ENCODE measurements around the gene PLXNA2. TPM values are rescaled to one million over a fixed set of nuclear protein-coding genes. Genes with fewer than 3 reads are reported as not detected.

The PLXNA2 gene
- total and polyA plus RNA-seq, 9 donors = 17.8 to 43.3 (median 35.1) TPM

DNA sequence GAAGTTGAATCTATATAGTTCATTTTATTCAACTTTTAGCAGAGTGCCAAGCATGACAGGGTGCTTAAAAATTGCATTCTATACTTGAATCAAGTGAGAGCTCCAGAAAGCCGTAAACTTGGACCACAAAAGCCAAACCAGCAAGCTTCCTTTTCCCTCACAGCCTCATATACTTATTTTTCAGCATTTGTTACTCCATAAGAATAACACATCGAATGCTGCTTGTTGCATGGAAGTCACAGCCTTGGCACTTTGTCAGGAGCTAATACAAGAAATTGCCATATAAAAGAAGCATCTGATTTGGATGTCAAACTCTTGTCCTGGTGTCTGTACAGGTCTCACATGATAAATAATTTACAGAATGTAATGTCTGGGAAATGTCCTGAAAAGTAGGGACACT lies 87.4 kb downstream of the PLXNA2 start:
- peaks cover 72% of the 10 kb centered on the region for H3K4me1 ChIP-seq (ENCODE audit: control insufficient read depth, insufficient read depth, low read length)
- H3K27me3 ChIP-seq (ENCODE audit: control insufficient read depth, insufficient read depth, low read length) = no peaks in the 10 kb centered on the region
- H3K27ac ChIP-seq (ENCODE audit: low read length) = no peak overlapping the region
- no peaks in the 10 kb centered on the region for H3K9me3 ChIP-seq (replicated peaks; ENCODE audit: control insufficient read depth, low read depth, low read length)
- H3K4me3 ChIP-seq (ENCODE audit: low read length) = no peak overlapping the region
- peak; percentile 68 for DNase-seq
- no peaks in the 10 kb centered on the region for H3K36me3 ChIP-seq (ENCODE audit: control insufficient read depth, insufficient read depth, low read length)
- 47% methylated on average over 2 of the region's 2 CpGs for WGBS (ENCODE audit: insufficient coverage)

DNA sequence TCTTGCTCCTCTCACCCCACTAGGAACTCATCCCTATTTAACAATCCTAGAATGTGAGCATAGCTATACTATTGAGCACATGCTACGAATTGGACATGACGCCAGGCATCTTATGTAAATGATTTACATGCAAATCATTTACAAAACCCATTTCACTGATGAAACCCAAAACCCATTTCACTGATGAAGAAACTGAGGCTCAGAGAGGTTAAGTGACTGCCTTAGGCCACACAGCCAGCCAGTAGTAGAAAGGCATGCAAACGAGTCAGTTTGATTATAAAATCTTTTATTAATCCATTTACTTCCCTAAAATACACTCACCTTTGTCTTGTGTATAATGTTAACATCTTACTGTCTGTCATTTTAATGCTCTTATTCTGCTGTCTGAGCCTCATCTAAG lies 87.9 kb downstream of the PLXNA2 start:
- Histone ChIP-seq H3K27ac (ENCODE audit: low read length) (no peak overlapping the region), H3K27me3 (ENCODE audit: control insufficient read depth, insufficient read depth, low read length) (no peaks in the 10 kb centered on the region), H3K4me3 (ENCODE audit: low read length) (no peak overlapping the region), H3K4me1 (ENCODE audit: control insufficient read depth, insufficient read depth, low read length) (peaks cover 69% of the 10 kb centered on the region), H3K9me3 (replicated peaks; ENCODE audit: control insufficient read depth, low read depth, low read length) (no peaks in the 10 kb centered on the region), H3K36me3 (ENCODE audit: control insufficient read depth, insufficient read depth, low read length) (no peaks in the 10 kb centered on the region)
- no CpG with 5 or more reads among the region's 3 CpGs for WGBS (ENCODE audit: insufficient coverage)
- no peak for DNase-seq

DNA sequence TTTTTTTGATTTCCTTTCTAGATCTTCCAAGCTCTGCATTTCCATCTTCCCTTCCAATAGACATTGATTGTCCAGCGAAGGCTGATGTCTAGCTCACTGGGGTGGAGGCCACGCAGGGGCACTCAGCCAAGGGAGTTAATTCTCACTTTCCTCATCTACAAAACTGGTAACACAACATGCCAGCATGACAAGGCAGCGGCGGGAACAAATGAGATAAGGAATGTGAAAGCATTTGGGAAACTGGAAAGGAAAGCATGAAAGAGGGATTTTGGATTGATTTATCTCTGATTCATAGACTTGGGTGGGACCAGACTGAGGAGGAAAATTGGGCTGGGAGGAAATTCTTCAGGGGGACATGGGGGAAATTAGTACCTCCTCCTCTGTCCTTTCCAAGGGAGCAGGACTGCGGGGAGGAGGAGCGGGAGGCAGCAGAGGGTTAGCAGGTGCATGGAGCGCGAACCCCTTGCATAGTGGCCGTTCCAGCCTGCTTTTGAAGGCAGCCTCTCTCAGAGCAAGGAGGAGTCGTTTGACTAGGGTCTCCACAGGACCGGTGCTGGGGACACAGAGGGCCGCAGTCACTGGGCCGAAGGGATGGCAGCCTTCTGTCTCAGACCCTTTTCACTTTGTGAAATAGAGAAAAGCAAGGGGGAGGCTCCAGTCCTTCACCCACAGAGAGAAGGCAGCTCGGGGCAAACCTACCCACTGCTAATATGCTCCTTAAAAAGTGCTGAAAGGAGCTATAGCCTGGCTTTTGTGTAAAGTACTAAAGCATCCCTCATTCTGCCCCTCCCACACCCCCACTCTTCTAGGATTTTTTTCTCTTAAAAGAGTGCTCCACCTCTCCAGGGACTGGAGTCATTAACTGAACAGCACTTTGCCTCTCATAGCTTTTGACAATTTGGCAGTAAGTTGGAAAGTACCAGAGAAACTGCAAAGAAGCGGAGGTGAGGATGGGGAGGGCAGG lies 89.2 kb downstream of the PLXNA2 start:
- no peak overlapping the region for H3K4me3 ChIP-seq (ENCODE audit: low read length)
- H3K4me1 ChIP-seq (ENCODE audit: control insufficient read depth, insufficient read depth, low read length) = peaks cover 67% of the 10 kb centered on the region
- no peak overlapping the region for H3K27ac ChIP-seq (ENCODE audit: low read length)
- no peaks in the 10 kb centered on the region for H3K27me3 ChIP-seq (ENCODE audit: control insufficient read depth, insufficient read depth, low read length)
- 83% methylated on average over 5 of the region's 15 CpGs for WGBS (ENCODE audit: insufficient coverage)
- no peaks in the 10 kb centered on the region for H3K9me3 ChIP-seq (replicated peaks; ENCODE audit: control insufficient read depth, low read depth, low read length)
- H3K36me3 ChIP-seq (ENCODE audit: control insufficient read depth, insufficient read depth, low read length) = no peaks in the 10 kb centered on the region
- peak; percentile 47 for DNase-seq

DNA sequence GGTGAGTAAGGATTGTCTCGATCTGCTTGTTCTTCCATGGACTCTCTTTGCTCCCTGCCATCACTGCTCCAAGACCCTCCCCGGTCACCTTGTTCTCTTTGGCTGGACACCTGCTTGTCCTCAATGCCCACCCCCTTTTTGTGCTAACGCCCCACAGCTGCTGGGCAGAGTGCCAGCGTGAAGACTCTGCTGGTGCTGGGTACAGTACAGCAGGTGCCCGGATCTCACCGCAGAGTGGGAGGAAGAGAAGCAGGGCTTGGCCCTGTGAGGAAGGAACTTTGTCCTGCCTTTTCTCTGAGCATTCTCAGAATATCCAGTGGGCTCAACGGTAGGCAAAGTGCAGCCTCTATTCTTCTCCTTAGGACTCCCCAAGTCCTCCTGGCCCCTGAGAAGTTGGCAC lies 90.1 kb downstream of the PLXNA2 start:
- H3K36me3 ChIP-seq (ENCODE audit: control insufficient read depth, insufficient read depth, low read length) = no peaks in the 10 kb centered on the region
- 57% methylated on average over 3 of the region's 7 CpGs for WGBS (ENCODE audit: insufficient coverage)
- DNase-seq = peak; percentile 57
- no peaks in the 10 kb centered on the region for H3K27me3 ChIP-seq (ENCODE audit: control insufficient read depth, insufficient read depth, low read length)
- H3K4me3 ChIP-seq (ENCODE audit: low read length) = no peak overlapping the region
- peaks cover 61% of the 10 kb centered on the region for H3K4me1 ChIP-seq (ENCODE audit: control insufficient read depth, insufficient read depth, low read length)
- no peaks in the 10 kb centered on the region for H3K9me3 ChIP-seq (replicated peaks; ENCODE audit: control insufficient read depth, low read depth, low read length)
- H3K27ac ChIP-seq (ENCODE audit: low read length) = peak overlapping the region; percentile 14

DNA sequence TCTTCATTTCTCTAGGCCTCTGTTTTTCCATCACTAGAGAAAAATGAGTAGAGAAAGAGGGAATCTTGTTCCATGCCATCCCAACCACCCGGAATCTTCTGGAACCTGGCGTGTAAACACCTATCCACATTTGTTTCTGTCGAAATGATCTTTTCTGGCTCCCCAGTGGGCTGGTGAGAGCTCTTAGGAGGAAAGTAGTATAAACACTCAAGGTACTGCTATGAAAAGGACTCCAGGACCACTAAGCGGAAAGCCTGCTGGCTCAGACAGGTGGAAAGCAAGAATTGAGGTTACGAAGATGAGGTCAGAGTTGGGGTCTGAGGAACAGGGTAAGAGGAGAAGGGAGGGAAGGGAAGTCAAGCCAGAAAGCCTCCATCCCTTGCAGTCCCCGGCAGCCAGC lies 90.8 kb downstream of the PLXNA2 start:
- Histone ChIP-seq H3K27me3 (ENCODE audit: control insufficient read depth, insufficient read depth, low read length) (no peaks in the 10 kb centered on the region), H3K4me1 (ENCODE audit: control insufficient read depth, insufficient read depth, low read length) (peaks cover 54% of the 10 kb centered on the region), H3K4me3 (ENCODE audit: low read length) (no peak overlapping the region), H3K36me3 (ENCODE audit: control insufficient read depth, insufficient read depth, low read length) (no peaks in the 10 kb centered on the region), H3K9me3 (replicated peaks; ENCODE audit: control insufficient read depth, low read depth, low read length) (no peaks in the 10 kb centered on the region), H3K27ac (ENCODE audit: low read length) (no peak overlapping the region)
- no peak for DNase-seq
- WGBS (ENCODE audit: insufficient coverage) = 92% methylated on average over 3 of the region's 6 CpGs

DNA sequence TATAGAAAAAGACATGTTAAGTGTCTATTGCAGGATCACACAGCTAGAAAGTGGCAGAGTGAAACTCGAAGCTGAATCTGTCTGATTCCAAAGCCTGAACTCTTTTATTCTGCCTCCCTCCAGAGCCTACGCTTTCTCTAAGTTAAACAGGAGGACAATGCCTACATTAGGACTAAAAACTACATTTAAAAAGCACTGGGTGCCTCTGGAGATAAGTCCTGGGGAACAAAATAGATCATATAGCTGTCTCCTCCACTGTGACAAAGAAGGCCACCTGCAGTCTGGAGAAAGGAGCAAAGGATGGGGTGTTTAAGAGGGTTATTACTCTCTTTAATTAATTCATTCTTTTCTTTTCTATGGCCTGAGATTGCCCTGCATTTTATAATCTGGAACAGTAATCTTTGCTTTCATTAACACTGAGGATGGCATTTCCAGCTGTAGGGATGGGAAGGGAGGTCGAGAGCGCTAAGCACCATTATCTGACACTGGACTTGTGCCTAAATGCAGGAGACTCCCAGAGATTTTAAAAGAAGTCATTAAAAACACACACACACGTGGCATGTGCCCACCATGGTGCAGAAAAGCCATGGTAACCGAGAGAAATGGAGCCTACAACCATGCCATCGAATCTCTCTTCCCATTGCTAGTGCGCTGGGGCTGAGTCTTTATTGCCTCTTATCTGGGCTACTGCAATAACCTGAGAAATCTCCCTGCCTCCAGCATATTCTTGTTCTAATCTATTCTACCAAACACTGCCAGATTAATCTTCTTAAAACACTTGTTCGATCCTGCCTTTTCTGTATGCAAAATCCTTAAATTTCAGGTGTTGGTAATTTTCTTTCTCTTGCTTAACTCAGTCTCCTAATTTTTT lies 92.2 kb downstream of the PLXNA2 start:
- Histone ChIP-seq H3K4me1 (ENCODE audit: control insufficient read depth, insufficient read depth, low read length) (peaks cover 44% of the 10 kb centered on the region), H3K4me3 (ENCODE audit: low read length) (no peak overlapping the region), H3K27ac (ENCODE audit: low read length) (no peak overlapping the region), H3K27me3 (ENCODE audit: control insufficient read depth, insufficient read depth, low read length) (no peaks in the 10 kb centered on the region), H3K36me3 (ENCODE audit: control insufficient read depth, insufficient read depth, low read length) (peaks cover 3% of the 10 kb centered on the region), H3K9me3 (replicated peaks; ENCODE audit: control insufficient read depth, low read depth, low read length) (no peaks in the 10 kb centered on the region)
- 72% methylated on average over 4 of the region's 9 CpGs for WGBS (ENCODE audit: insufficient coverage)
- DNase-seq = no peak

DNA sequence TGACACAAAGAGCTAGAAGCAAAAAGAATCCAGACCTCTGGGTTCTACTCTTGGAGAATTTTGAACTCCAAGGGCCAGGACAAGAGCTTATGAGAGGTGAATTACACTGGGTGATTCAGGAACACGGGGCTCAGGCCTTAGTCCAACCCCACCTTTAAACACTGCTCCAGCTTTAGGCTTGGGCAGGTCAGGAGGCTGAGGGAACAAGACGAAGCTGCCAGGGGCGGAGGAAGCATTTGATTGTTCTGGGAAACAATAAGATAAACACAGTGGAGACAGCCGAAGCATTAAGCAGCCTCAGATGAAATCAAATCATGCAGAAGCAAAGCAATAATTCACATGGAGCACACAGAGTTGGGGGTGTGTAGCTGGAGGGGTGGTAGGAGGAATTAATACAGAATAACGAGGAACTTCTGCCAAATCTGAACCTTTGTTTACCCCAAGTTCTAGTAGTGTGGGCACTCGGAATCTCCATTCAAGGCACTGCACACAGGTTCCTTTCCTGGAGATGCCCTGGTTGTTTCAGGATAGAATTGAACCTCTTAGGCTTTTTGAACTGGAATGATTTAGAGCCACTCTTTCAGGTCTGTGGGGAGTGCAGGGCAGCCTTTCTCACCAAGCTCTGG lies 93.2 kb downstream of the PLXNA2 start:
- no peaks in the 10 kb centered on the region for H3K9me3 ChIP-seq (replicated peaks; ENCODE audit: control insufficient read depth, low read depth, low read length)
- WGBS (ENCODE audit: insufficient coverage) = 76% methylated on average over 2 of the region's 6 CpGs
- H3K27ac ChIP-seq (ENCODE audit: low read length) = no peak overlapping the region
- peaks cover 47% of the 10 kb centered on the region for H3K4me1 ChIP-seq (ENCODE audit: control insufficient read depth, insufficient read depth, low read length)
- no peak for DNase-seq
- peaks cover 3% of the 10 kb centered on the region for H3K36me3 ChIP-seq (ENCODE audit: control insufficient read depth, insufficient read depth, low read length)
- no peaks in the 10 kb centered on the region for H3K27me3 ChIP-seq (ENCODE audit: control insufficient read depth, insufficient read depth, low read length)
- no peak overlapping the region for H3K4me3 ChIP-seq (ENCODE audit: low read length)

DNA sequence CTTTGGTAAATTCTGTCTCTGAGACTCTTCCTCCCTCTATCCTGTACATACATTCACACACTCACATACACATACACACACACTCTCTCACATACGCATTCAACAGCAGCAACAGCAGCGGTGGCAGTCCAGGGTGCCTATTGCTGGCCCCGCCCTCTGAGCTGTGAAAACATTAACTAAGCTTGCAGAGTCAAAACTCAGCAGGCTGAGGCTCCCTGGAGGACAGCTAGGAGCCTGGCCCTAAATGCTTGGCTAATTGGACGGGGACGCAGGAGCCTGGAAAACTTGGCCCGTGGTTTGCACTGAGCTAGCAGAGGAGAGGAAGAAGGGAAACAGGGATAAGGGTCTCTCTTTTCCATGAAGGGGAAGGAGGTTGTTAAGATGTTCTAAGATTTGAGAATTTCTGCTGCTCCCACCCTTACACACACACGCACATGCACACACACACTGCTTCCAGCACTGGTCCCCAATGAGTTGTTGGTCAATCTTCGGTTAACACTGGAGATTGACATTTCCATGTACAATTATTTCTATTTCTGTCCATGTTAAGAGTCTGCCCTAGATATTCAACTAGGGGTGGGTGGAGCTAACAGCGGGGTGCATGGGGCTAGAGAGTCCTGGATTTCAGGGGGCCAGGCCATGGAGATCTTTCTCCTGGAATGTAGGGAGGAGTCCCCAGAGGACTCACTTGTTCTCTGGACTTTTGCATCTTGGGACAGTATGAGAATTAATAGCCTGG lies 94.2 kb downstream of the PLXNA2 start:
- H3K9me3 ChIP-seq (replicated peaks; ENCODE audit: control insufficient read depth, low read depth, low read length) = no peaks in the 10 kb centered on the region
- 49% methylated on average over 5 of the region's 9 CpGs for WGBS (ENCODE audit: insufficient coverage)
- H3K4me1 ChIP-seq (ENCODE audit: control insufficient read depth, insufficient read depth, low read length) = peaks cover 46% of the 10 kb centered on the region
- no peak overlapping the region for H3K4me3 ChIP-seq (ENCODE audit: low read length)
- DNase-seq = peak; percentile 75
- no peak overlapping the region for H3K27ac ChIP-seq (ENCODE audit: low read length)
- H3K36me3 ChIP-seq (ENCODE audit: control insufficient read depth, insufficient read depth, low read length) = peaks cover 3% of the 10 kb centered on the region
- H3K27me3 ChIP-seq (ENCODE audit: control insufficient read depth, insufficient read depth, low read length) = no peaks in the 10 kb centered on the region

DNA sequence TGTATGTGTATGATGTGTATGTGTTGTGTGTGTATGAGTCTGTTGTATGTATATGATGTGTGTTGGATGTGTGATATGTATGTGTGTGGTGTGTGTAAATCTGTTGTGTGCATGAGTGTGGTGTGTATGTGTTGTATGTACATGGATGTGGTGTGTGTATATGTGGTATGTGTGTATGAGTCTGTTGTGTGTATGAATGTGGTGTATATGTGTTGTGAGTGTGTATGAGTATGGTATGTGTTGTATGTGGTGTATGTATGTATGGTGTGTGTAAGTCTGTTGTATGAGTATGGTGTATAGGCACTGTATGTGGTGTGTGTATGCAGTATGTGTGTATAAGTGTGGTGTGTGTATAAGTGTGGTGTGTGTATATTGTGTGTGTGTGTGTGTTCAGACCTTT lies 95.0 kb downstream of the PLXNA2 start:
- Histone ChIP-seq H3K27ac (ENCODE audit: low read length) (no peak overlapping the region), H3K27me3 (ENCODE audit: control insufficient read depth, insufficient read depth, low read length) (no peaks in the 10 kb centered on the region), H3K9me3 (replicated peaks; ENCODE audit: control insufficient read depth, low read depth, low read length) (no peaks in the 10 kb centered on the region), H3K4me1 (ENCODE audit: control insufficient read depth, insufficient read depth, low read length) (peaks cover 39% of the 10 kb centered on the region), H3K4me3 (ENCODE audit: low read length) (no peak overlapping the region), H3K36me3 (ENCODE audit: control insufficient read depth, insufficient read depth, low read length) (peaks cover 3% of the 10 kb centered on the region)
- DNase-seq = no peak

Data from muscle of leg (tissue), 11 donors.